ENCODE results near the gene FOXP2. TPM values are rescaled to one million over a fixed set of nuclear protein-coding genes. Genes with fewer than 3 reads are reported as not detected.

The FOXP2 gene
- total and polyA plus RNA-seq, 2 donors (not counting 3 experiments of a cell fraction or from before 2014, with no cell fraction given): 0.37 to 2.7 TPM

- Histone ChIP-seq H3K9me3 (replicated peaks; ENCODE audit: control insufficient read depth, insufficient read depth, low read length) (no peaks in the 10 kb centered on the region), H4K20me1 (replicated peaks; ENCODE audit: control insufficient read depth, extremely low read depth, insufficient read depth, low read length) (no peaks in the 10 kb centered on the region), H3K4me1 (ENCODE audit: control insufficient read depth, extremely low read depth, insufficient read depth, low read length) (no peaks in the 10 kb centered on the region), H3K9me1 (replicated peaks; ENCODE audit: control insufficient read depth, extremely low read depth, insufficient read depth, low read length) (no peaks in the 10 kb centered on the region), H3K79me2 (ENCODE audit: control insufficient read depth, insufficient read depth, low read length) (no peaks in the 10 kb centered on the region), H2AFZ (ENCODE audit: low read depth, low read length) (no peak overlapping the region), H3K36me3 (ENCODE audit: control insufficient read depth in 2 of 2, extremely low read depth in 1 of 2, insufficient read depth in 2 of 2, low read length in 2 of 2) (no peaks in the 10 kb centered on the region), H3K27ac (ENCODE audit: insufficient read depth, low read depth, low read length) (no peak overlapping the region), H3K4me3 (replicated peaks in 1 of 3; ENCODE audit: insufficient read depth in 1 of 3, low read depth in 1 of 3, low read length in 3 of 3) (no peak overlapping the region), H3K27me3 (ENCODE audit: control insufficient read depth in 2 of 2, insufficient read depth in 2 of 2, low read length in 2 of 2) (no peaks in the 10 kb centered on the region), H3K9ac (replicated peaks; ENCODE audit: extremely low read depth, insufficient read depth, low read length) (no peak overlapping the region), H3K4me2 (ENCODE audit: insufficient read depth, low read length) (no peak overlapping the region)
- ChIA-PET POLR2A (no interaction called here), CTCF (no interaction called here)
- BruUV-seq (replicated peaks): no TSS peak
- dilution Hi-C loops (cut with MboI; ENCODE audit: extremely low pct_ligation_motif_present, low sequenced_read_pairs): no loop called here
- TF ChIP-seq POLR2AphosphoS5 (IDR thresholded peaks at IDR 0.05; ENCODE audit: insufficient read depth, low read depth, low read length) (no peak), MYC (IDR thresholded peaks at IDR 0.05; ENCODE audit: low read depth, low read length) (no peak), EZH2 (IDR thresholded peaks at IDR 0.05; ENCODE audit: borderline replicate concordance, low read depth, low read length, severe bottlenecking) (no peak), JUN (IDR thresholded peaks at IDR 0.05; ENCODE audit: borderline replicate concordance, insufficient read depth, insufficient read length, low read depth) (no peak), POLR2A (IDR thresholded peaks at IDR 0.05; ENCODE audit: low read depth, low read length) (no peak), MAX (IDR thresholded peaks at IDR 0.05; ENCODE audit: insufficient read depth, insufficient read length) (no peak), FOS (IDR thresholded peaks at IDR 0.05; ENCODE audit: borderline replicate concordance, insufficient read depth, low read length) (no peak), CTCF (IDR thresholded peaks at IDR 0.05; ENCODE audit: extremely low read depth in 1 of 2, insufficient read depth in 1 of 2, low read depth in 1 of 2, low read length in 2 of 2) (no peak), GATA2 (IDR thresholded peaks at IDR 0.05; ENCODE audit: insufficient read depth, insufficient read length, low read depth, low read length) (no peak)
- intact Hi-C loops (cut with micrococcal nuclease): no loop called here
- FAIRE-seq (no peak), DNase-seq (ENCODE audit: low read depth, low spot score) (no peak)
Measured at GRCh38 chr7:114718861-114719260, 304.2 kb downstream of the FOXP2 start.

All from endothelial cell of umbilical vein (primary cell).